ENCODE results near the gene CENPL. TPM values are rescaled to one million over a fixed set of nuclear protein-coding genes. Genes with fewer than 3 reads are reported as not detected.

CENPL gene
- total RNA-seq, 4 donors from 2014 or later, result 0.66 to 19.8 (median 3.9) TPM

DNA sequence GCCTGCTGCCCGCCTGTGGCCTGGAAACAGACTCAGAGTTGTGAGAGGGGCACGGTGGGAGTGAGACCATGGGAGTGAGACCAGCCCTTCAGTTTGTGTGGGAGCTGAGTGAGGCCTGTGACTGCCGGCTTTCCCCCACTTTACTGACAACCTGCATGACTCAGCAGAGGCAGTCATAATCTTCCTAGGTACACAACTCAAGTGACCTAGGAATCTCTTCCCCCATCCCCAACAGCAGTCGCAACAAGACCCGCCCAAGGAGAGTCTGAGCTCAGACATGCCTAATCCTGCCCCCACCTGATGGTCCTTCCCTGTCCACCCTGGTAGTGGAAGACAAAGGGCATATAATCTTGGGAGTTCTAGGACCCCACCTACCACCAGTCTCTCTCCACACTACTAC lies 65.7 kb downstream of the CENPL start:
- no peaks in the 10 kb centered on the region for H3K4me1 ChIP-seq
- no peak overlapping the region for H3K27ac ChIP-seq
- DNase-seq, result no peak
- TF ChIP-seq POLR2A (IDR thresholded peaks at IDR 0.05), result no peak
- TF ChIP-seq, protein P1, sequence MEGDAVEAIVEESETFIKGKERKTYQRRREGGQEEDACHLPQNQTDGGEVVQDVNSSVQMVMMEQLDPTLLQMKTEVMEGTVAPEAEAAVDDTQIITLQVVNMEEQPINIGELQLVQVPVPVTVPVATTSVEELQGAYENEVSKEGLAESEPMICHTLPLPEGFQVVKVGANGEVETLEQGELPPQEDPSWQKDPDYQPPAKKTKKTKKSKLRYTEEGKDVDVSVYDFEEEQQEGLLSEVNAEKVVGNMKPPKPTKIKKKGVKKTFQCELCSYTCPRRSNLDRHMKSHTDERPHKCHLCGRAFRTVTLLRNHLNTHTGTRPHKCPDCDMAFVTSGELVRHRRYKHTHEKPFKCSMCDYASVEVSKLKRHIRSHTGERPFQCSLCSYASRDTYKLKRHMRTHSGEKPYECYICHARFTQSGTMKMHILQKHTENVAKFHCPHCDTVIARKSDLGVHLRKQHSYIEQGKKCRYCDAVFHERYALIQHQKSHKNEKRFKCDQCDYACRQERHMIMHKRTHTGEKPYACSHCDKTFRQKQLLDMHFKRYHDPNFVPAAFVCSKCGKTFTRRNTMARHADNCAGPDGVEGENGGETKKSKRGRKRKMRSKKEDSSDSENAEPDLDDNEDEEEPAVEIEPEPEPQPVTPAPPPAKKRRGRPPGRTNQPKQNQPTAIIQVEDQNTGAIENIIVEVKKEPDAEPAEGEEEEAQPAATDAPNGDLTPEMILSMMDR (IDR thresholded peaks at IDR 0.05), result no peak
- H3K4me3 ChIP-seq, result no peak overlapping the region
- H3K27me3 ChIP-seq, result no peaks in the 10 kb centered on the region
- no peaks in the 10 kb centered on the region for H3K9me3 ChIP-seq
- peaks cover 4 to 57% (median 9%) of the 10 kb centered on the region in 3 donors for H3K36me3 ChIP-seq

DNA sequence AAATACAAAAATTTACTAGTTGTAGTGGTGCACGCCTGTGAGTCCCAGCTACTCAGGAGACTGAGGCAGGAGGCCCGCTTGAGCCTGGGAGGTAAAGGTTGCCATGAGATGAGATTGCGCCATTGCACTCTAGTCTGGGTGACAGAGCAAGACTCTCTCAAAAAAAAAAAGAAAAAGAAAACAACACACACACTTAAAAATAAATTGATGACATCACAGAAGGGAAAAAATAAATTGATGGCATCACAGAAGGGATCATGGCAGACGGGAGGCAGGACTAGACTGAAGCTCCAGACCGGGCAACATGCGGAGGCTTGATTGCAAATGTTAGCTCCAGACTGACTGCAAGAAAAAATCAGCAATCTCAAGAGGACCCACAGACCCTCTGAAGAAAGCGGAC lies 66.6 kb downstream of the CENPL start:
- H3K27ac ChIP-seq, result no peak overlapping the region
- H3K4me3 ChIP-seq, result no peak overlapping the region
- TF ChIP-seq, protein P1 (IDR thresholded peaks at IDR 0.05), result no peak
- no peak for TF ChIP-seq POLR2A (IDR thresholded peaks at IDR 0.05)
- no peaks in the 10 kb centered on the region for H3K27me3 ChIP-seq
- H3K36me3 ChIP-seq, result peaks cover 4 to 66% (median 9%) of the 10 kb centered on the region in 3 donors
- H3K4me1 ChIP-seq, result no peaks in the 10 kb centered on the region
- DNase-seq, result no peak
- H3K9me3 ChIP-seq, result no peaks in the 10 kb centered on the region

DNA sequence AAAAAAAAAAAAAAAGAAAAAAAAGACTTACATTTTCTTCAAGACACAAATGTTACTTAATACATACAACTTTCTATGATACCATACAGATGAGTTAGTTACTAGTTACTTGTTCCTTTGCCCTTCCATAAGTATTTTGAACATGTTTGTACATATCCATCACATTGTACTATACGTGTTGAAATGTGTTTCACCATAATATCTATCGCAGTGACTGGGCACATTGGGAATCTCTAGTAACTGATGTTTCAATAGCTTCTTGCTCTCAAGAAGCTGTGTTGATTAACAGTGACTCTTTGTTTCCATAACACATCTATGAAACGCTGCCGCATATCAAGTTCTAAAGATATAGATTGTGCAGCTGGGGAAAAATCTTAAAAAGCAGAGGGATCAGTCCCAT lies 67.0 kb downstream of the CENPL start:
- no peak for DNase-seq
- peaks cover 4 to 70% (median 9%) of the 10 kb centered on the region in 3 donors for H3K36me3 ChIP-seq
- H3K27me3 ChIP-seq, result no peaks in the 10 kb centered on the region
- no peak for TF ChIP-seq POLR2A (IDR thresholded peaks at IDR 0.05)
- H3K27ac ChIP-seq, result no peak overlapping the region
- no peaks in the 10 kb centered on the region for H3K9me3 ChIP-seq
- no peaks in the 10 kb centered on the region for H3K4me1 ChIP-seq
- no peak overlapping the region for H3K4me3 ChIP-seq

DNA sequence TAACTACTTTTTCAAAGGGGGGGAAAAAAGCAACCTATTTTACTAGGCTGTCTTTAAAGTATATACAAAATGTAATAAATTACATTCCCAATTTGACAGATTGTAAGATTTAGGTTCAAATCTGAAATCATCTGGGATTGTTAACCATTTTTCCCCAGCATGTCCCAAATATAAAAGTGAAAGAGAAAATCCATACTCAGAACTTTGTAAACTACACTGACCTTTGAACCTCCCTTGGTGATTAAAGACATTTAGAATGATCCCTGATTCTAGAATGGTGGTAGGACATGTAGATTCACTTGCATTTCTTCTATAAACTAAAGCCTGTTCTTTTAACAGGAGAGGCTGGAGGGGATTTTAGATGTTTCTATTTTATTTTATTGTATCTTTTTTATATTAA lies 70.9 kb downstream of the CENPL start:
- Histone ChIP-seq H3K27me3 (no peaks in the 10 kb centered on the region), H3K27ac (no peak overlapping the region), H3K4me3 (no peak overlapping the region), H3K4me1 (no peaks in the 10 kb centered on the region), H3K36me3 (peaks cover 4 to 73% (median 9%) of the 10 kb centered on the region in 3 donors), H3K9me3 (no peaks in the 10 kb centered on the region)
- TF ChIP-seq POLR2A (IDR thresholded peaks at IDR 0.05), result no peak
- TF ChIP-seq, protein P1 (IDR thresholded peaks at IDR 0.05), result no peak
- DNase-seq, result no peak

Small RNAs within 50 kb of the gene (small RNA-seq; reads per million reads assigned to genes)
- gene RF00019, result 0 reads per million in 2 donors

Other genes starting within 250 kb of the CENPL start
- gene SLC9C2, start 221.8 kb downstream of the CENPL start, total RNA-seq, result not detected
- not detected for gene TEX50, start 189.5 kb downstream of the CENPL start, total RNA-seq
- gene ANKRD45, start 155.0 kb downstream of the CENPL start, total RNA-seq, result not detected
- gene KLHL20, start 109.9 kb downstream of the CENPL start, total RNA-seq, result 10 to 100 TPM; 24.8 to 38.5 (median 33.6) TPM
- gene DARS2, start 210 bp downstream of the CENPL start, total RNA-seq, result 10 to 100 TPM; 10.3 to 35.5 (median 16.6) TPM
- gene GAS5, start 43.1 kb upstream of the CENPL start, total RNA-seq, result 100 to 1,000 TPM in 3 of 4 donors, 10 to 100 TPM in 1; 95.6 to 270 (median 193) TPM
- 10 to 100 TPM in 2 of 4 donors, 1 to 10 TPM in 2; 6.3 to 30.5 (median 10.2) TPM for gene ZBTB37, start 43.5 kb upstream of the CENPL start, total RNA-seq
- gene SERPINC1, start 92.4 kb upstream of the CENPL start, total RNA-seq, result not detected
- 10 to 100 TPM; 26.2 to 37.3 (median 31.1) TPM for gene RC3H1, start 197.5 kb upstream of the CENPL start, total RNA-seq

Data from Peyer's patch (tissue), 4 donors.